HL-60/S4 (cell line): ENCODE measurements around the gene NAGPA.

ENCODE experiments used
- in situ Hi-C: fragments of 300-500 bp; cut with MboI; formaldehyde crosslinking; loops from 2 replicates; pipeline ENCODE4 v1.14.3; 2022; ENCODE audit warnings: low sequenced_read_pairs

NAGPA gene

GRCh38 chr16:5004311-5004710 lies 29.4 kb downstream of the NAGPA start:
- in situ Hi-C loops, result no loop called here

GRCh38 chr16:5003828-5004227 lies 29.9 kb downstream of the NAGPA start:
- in situ Hi-C loops, result no loop called here

GRCh38 chr16:5003211-5003610 lies 30.5 kb downstream of the NAGPA start:
- in situ Hi-C loops, result no loop called here

GRCh38 chr16:5002699-5003143 lies 31.0 kb downstream of the NAGPA start:
- in situ Hi-C loops, result no loop called here

- in situ Hi-C loops, result no loop called here
Measured at GRCh38 chr16:5001986-5002385, 31.7 kb downstream of the NAGPA start.

- in situ Hi-C loops, result no loop called here
Measured at GRCh38 chr16:5001571-5001970, 32.2 kb downstream of the NAGPA start.

GRCh38 chr16:5000573-5001001 lies 33.1 kb downstream of the NAGPA start:
- in situ Hi-C loops, result no loop called here

- in situ Hi-C loops, result no loop called here
Measured at GRCh38 chr16:4994719-4995434, 38.9 kb downstream of the NAGPA start.

- in situ Hi-C loops, result no loop called here
Measured at GRCh38 chr16:4991754-4992153, 42.0 kb downstream of the NAGPA start.

GRCh38 chr16:4990415-4990814 lies 43.3 kb downstream of the NAGPA start:
- in situ Hi-C loops, result no loop called here

- in situ Hi-C loops, result no loop called here
Measured at GRCh38 chr16:4989391-4990006, 44.2 kb downstream of the NAGPA start.

GRCh38 chr16:4988647-4989046 lies 45.1 kb downstream of the NAGPA start:
- in situ Hi-C loops, result no loop called here

GRCh38 chr16:4987580-4988374 lies 46.0 kb downstream of the NAGPA start:
- in situ Hi-C loops, result no loop called here

GRCh38 chr16:4987250-4987579 lies 46.5 kb downstream of the NAGPA start:
- in situ Hi-C loops, result no loop called here

GRCh38 chr16:4984174-4984990 lies 49.4 kb downstream of the NAGPA start:
- in situ Hi-C loops, result no loop called here

GRCh38 chr16:4982056-4982867 lies 51.5 kb downstream of the NAGPA start:
- in situ Hi-C loops, result no loop called here

GRCh38 chr16:4981473-4981872 lies 52.3 kb downstream of the NAGPA start:
- in situ Hi-C loops, result no loop called here

GRCh38 chr16:4980691-4981090 lies 53.0 kb downstream of the NAGPA start:
- in situ Hi-C loops, result no loop called here

- in situ Hi-C loops, result no loop called here
Measured at GRCh38 chr16:4979736-4980660, 53.7 kb downstream of the NAGPA start.
